HT-29 (cell line): ENCODE results near the gene SLC9A4. TPM values are rescaled to one million over a fixed set of nuclear protein-coding genes. Genes with fewer than 3 reads are reported as not detected.

Experiments
- DNase-seq: peaks from one replicate; pipeline ENCODE4 v3.0.0-alpha.2; 2015; ENCODE audit warnings: low spot score
- total RNA-seq: library from RNA; depleted of rRNA; stranded (reverse); fragments of >200 nt; shearing (Covaris generic); gene quantifications from 2 replicates; pipeline ENCODE4 v1.2.3, GENCODE V29; 2014

Gene SLC9A4
- total RNA-seq, 1 experiment from 2014 or later, result not detected

DNA sequence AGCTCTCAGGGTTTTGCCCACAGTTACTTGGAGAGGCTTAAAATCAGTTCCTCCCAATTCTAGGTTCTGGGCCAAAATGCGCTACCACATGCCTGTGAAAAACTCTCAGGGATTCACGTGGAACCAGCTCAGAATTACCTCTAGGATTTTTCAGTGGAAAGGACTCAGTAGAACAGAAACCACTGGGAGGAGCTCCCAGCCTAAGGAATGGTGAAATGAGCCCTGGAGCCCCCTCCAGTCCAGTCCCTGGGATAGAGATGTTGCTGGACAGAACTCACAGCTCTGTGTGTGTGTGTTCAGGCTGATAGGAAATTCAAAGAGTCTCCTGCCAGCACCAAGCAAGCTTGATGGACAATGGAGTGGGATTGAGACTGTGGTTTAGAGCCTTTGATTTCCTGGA is 21.1 kb upstream of the SLC9A4 start:
- DNase-seq, result no peak

DNA sequence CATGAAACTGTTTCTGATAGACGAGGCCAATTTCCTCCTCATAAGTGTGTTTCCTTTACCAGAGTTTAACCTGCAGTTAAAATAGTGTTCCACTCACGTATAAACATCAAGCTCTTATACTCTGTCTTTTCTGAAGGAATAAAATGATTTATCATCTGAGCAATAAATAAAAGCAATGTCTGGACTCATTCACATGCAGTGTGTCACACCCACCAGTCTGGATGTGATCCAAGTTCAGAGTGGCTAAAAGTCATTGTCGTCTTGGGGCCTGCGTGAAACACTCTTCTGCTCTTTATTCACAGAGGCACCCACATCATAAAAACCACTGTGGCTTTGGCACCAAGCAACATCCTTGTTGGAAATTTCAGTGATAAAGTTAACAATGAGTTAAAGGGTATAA is 19.5 kb upstream of the SLC9A4 start:
- DNase-seq, result no peak

DNA sequence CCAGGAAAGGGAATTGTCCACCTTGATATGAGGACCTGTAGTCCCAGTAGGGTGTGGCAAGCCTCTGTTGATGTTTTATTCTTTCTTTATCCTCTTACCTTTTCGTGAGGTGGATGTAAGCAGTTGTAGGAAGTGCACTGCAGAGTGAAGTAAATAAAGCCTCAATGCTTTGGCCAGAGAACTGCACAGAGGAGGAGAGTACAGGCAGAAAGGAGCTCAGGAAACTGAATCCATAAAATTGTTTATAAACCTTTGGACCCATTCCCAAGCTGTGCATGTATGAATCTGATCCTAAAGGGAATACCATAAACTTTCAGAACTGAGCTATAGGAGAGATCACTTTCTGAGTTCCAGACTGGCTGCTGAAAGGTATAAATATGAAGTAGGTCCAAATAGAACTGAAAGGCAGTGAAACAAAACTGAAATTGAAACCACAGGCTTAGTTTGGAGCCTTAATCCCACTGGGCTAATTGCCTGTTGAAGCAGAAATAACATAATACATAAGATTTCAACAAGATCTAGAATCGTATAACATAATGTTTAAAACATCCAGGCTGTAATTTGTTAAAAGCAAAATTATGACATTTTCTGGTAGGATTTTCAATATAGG is 17.9 kb upstream of the SLC9A4 start:
- no peak for DNase-seq

DNA sequence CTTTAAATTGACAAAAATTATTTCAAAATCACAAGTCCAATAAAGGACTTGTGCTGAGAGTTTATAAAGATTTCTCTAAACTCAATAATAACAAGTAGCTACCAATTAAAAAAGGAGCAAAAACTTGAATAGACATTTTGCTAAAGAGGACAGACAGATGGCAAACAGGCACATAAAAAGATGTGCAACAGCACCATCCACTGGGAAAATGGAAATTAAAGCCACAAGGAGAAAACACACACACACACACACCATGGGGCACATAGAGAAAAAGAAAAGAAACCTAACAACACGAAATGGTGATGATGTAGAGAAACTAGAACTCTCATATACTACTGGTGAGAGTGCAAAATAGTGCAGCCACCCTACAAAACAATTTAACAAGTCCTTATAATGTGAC is 12.6 kb upstream of the SLC9A4 start:
- DNase-seq, result no peak

DNA sequence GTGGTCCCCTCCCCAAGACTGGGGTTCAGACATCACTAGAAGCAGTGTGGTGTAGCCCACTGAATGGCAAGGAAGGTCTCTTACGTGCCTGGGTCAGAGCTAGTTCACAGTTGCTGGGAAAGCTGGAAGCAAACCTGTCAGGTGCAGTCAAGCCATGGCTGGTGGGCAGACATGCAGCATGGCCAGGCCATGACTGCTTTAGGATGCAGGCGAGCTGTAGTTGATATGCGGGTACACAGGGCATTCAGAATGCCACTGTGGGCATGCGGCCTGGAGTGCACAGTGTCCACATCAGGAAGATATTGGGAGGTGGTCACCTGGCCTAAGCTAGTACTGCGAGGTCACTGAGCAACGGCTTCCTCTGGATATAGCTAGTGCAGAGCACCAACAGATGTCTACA is 11.8 kb upstream of the SLC9A4 start:
- no peak for DNase-seq

DNA sequence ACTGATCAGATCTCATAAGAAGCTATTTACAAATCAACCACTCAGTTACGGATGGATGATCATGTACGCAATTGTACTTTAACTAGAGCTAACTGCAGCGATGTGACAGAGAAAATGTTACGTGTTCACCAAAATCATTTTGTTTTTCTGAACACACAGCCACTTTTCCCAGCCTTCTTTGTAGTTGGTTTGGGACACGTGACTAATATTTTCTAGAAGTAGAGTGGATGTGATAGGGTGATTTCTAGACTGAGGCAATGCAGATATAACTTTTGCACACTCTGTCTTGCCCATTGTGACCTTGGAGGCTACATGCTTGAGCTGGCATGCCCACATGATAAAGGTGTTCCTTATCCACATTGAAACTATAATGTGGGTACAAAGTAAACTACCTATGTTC is 9.9 kb upstream of the SLC9A4 start:
- no peak for DNase-seq

DNA sequence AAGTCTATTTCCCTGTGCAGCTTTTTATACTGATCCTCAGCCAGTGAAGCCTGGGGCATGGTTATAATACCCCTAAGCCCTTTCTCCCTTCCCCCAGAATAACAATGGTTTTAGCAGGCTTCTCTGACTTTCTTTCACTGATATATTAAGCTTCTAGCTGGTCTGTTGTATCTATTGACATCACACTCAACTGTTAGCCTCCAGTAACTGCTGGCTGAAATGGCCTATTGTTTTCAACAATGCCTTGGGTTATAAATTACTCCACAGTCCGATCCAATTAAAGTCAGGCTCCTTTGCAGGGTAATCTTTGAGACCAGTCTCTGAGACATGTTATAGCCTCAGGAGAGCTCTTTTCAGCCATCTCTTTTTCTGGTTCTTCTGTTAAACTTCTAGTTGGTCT is 2.9 kb upstream of the SLC9A4 start:
- DNase-seq, result no peak

DNA sequence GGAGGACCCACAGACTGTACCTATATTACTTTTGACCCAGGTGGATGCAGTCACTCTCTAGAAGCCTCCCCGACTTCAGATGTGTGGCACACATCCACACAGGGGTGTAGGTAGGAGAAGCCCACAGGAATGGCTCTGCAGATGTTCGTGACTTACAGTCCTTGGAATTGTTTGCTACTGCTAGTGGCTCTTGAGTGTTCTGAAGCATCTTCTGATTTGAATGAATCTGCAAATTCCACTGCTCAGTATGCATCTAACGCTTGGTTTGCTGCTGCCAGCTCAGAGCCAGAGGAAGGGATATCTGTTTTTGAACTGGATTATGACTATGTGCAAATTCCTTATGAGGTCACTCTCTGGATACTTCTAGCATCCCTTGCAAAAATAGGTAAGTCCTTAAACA is 605 bp downstream of the SLC9A4 start:
- no peak for DNase-seq

DNA sequence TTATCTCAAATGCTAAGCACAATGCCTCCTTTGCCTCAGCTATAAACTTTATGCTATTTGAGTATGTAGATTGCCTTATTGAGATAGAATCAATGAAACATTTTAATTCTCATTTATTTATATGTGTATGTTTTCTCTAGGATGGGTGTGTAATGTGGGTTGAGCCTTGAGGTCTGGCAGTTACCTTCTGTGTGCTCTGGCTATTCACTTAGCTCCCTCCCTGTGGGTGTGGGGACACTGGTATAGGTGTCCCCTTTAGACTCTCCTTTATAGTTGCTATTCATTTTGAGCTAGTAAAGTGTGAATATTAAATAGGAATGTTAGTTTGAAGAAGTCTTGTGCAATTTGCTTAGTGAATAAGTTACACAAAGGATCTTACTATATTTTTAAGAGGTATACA is 1.8 kb downstream of the SLC9A4 start:
- no peak for DNase-seq

DNA sequence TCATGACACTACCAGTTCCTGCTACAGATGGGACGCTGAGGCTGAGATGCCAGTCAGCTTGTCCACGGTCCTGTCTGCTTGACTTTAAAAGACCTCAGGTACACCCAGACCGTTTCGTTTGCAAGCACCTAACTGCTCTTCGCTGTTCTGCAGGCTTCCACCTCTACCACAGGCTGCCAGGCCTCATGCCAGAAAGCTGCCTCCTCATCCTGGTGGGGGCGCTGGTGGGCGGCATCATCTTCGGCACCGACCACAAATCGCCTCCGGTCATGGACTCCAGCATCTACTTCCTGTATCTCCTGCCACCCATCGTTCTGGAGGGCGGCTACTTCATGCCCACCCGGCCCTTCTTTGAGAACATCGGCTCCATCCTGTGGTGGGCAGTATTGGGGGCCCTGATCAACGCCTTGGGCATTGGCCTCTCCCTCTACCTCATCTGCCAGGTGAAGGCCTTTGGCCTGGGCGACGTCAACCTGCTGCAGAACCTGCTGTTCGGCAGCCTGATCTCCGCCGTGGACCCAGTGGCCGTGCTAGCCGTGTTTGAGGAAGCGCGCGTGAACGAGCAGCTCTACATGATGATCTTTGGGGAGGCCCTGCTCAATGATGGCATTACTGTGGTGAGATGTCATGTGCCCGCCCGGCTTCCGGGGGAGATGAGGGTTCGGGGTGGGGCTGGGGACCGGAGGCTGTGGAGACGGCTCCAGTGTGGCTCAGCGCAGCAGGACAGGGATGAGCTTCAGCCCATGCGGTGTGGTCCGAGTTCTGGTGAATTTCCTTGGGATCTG is 5.9 kb downstream of the SLC9A4 start:
- no peak for DNase-seq

DNA sequence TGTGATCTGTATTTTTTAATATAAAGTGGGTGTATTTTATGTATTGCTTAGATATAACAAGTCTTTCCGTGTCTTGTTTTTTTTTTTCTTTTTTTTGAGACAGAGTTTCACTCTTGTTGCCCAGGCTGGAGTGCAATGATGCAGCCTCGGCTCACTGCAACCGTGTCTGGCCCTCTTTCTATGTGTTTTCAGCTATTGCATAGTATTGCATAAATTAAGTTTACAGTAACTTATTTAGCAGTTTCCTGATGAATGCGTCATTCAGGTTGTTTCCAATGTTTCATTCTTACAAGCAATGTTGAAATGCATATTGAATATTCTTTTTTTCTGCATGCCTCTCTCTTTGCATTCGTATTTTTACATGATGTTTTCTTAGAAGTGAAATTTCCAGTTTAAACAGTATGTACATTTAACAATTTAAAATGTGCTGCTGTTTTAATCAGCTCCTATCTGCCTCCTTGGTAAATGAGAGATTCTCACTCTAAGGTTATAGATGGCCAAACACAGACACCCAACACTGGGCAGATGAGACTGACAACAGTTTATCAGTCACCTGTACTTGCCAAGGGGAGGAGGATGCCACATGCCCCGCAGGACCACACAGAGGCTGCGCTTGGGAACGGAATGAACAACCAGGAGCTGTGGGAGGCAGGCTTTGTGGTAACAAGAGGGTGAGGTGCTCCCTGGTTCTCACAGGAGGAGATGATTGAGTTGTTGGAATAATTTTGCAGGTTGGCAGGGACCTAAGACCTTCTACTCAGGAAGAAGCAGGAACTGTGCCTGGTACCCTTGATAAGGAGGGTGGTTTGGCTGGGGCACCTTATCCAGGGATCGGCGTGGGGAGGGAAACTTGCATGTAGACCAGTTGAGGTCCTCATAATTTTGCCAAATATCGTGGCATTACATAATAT is 7.5 kb downstream of the SLC9A4 start:
- no peak for DNase-seq

DNA sequence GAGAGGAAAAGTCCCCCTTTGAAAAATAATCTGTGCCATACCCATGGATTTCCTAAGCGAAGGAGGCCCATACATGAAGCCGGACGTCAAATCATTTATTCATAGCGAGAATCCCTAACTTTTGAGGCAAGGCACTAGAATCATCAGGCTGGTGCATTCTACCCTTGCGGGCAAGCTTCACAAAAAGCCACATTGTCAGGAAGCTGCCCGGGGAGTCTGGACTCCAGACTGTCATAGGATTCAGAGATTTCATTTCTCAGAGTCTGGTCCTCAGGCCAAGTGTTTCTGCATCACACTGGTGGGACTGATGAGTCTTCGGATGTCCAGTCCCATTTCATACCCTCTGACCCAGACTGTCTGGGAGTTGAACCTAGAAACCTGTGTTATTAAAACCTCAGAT is 8.9 kb downstream of the SLC9A4 start:
- no peak for DNase-seq

DNA sequence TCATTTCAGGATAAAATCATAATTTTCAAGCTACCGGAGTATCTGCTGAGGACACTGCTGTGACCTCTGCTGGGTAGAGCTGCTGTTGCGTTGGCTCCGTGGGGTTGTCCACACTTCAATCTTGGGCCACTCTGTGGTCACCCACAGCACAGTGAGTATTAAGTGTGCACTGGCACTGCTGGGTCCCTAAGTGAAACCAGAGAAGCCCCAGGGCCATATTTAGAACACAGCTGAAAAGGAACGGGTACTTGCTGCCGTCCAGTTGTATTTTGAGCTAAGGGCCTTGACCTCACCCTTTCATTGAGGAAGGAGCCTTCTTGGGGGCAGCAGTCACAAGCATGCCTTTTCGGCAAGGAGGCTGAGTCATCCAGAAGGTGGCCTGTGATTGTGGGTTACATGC is 10.1 kb downstream of the SLC9A4 start:
- no peak for DNase-seq

DNA sequence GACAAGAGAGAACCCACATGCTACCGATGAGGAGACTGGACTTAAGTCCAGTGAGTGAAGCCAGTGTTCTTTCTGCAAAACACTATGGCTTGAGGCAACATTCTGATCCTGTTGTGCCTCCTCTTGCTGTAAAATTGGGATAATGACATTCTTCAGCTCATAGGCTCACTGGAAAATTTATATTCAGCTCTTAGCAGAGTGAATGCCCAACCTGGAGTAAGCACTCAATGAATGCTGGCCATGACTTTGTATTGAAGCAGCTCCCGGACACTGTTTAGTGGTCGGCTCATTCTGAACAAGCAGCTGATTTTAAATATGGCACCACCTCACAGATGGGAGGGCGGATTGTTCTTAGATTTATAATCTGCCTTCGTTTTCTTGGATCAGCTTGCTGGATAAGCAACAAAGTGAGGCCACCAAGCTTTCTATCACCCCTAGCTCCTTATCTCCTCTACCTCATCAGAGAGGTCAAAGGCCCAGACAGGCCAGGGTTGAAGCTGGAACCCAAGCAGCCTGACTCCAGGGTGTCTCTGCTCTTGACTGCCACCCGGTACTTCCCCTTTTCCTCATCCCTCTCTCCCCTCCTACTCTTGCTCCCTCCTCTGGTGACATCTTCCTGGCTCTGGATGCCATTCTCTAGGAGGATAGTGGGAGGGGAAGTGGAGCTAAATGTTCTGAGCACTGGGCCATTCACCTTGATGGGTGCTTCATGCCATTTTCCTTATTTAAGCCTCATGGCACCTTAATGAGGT is 11.5 kb downstream of the SLC9A4 start:
- DNase-seq, result no peak

DNA sequence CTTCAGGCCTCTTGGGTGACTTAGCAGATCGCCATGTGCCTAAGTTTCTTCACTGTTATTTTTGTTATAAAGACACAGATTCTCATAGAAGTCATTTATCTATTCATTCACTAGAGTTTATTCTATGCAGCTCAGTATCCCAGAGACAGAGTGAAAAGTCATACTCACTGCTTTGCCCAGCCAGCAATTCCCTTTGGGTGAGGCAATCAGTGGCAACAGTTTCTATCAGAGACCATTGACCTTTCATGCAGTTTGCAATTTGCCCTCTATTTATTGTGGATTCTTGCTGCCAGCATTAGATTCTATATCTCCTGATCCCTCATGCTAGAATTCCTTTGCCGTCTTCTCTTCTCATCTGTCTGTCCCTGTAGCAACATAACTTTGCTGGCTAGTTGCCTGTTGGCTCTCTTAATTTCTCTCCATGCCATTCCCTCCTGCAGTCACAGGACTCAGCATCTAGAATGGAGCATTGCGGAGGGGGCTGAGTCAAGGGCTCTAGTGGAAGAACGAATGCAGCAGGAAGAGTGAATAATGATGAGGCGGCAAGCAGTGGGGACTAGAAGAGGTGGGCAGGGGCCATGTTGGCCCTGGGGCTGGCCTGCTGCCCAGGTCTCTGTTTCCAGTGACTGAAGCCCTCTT is 12.2 kb downstream of the SLC9A4 start:
- no peak for DNase-seq

DNA sequence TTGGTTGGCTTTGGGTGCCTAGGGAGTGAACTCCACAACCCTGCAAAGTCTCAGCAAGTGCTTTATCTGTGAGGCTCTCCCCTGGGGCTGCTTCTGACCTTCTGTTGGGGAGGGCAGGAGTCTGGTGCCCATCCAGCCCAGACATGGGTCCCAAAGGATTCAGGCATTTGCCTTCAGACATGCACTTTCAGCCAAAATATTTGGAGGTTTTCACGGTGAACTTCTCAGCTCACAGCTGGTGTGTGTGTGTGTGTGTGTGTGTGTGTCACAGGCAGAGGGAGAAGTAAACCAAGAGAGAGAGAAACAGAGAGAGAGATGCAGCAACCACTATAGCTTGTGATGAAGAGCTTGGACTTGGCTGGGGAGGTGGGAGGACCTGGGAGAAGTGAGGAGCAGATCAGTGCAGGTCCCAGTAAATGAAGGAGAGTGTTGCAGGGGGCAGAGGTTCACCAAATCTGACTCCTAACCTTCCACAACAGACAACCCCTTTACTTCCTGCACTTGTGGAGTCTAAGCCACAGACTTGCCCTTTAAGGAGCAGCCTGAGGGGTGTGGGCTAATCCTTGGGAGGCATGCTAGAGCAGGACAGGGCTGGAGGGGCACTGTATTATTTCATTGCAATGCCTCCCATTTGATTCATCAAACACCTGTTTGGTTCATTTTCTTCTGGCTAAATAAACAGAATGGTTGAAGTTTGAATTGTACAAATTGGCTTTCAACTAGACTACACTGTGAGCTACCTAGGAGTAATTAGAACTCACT is 14.1 kb downstream of the SLC9A4 start:
- DNase-seq, result no peak

DNA sequence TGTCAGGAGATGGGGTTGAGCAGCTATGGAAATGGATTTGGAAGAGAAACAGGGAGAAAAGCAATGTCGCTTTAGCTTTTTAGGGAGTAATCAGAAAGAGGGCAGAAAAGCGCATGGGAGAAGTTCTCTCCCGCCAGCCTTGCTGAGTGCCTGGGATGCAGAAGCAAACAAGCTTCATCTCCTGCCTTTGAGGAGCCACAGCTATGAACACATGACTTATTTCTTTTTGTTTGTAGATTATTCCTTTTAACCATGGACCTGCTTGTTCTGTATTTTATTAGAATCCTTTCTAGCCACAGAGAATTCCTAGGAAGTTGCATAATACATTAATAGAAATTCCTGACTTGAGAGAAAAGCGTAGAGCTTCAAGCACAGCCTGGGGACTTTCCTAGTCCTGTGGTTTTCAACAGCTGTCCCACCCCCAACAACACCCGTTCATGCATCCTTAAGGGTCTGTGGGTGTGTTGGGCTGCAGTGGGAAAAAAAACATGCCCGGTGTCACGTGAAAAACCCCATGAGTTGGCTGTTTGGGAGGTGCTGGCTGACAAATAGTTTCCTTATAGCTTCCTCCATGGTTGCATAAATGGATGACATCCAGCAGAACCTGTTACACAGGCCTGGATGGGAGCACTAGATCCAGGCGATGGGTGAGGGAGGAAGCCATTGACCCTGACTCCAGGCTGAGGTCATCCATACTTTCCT is 14.9 kb downstream of the SLC9A4 start:
- peak; percentile 87 for DNase-seq

DNA sequence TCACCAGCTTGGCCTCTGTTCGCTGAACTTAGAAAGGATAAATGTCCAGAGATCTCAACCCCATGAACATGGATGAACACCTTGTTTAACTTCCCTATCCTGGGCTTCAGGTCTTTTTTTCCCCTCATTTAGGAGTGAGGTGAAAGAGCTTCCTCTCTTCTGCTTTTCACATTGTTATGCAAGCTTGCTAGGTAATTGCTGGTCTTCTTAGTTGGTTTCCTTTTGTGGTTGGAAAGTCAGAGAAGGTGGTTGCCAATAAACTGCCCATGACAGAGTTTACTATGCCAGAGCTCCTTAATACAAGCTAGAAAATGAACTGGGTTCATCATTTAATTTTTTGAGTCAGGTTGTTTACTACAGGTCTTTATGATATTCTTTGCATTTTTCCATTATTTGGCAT is 16.6 kb downstream of the SLC9A4 start:
- DNase-seq, result no peak

DNA sequence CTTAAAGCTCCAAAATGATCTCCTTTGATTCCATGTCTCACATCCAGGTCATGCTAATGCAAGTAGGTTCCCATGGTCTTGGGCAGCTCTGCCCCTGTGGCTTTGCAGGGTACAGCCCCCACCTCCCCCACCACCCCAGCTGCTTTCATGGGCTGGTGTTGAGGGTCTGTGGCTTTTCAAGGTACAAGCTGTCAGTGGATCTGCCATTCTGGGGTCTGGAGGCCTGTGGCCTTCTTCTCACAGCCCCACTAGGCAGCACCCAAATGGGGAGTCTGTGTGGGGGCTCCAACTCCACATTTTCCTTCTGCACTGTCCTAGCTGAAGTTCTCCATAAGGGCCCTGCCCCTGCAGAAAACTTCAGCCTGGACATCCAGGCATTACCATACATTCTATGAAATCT is 19.0 kb downstream of the SLC9A4 start:
- no peak for DNase-seq

DNA sequence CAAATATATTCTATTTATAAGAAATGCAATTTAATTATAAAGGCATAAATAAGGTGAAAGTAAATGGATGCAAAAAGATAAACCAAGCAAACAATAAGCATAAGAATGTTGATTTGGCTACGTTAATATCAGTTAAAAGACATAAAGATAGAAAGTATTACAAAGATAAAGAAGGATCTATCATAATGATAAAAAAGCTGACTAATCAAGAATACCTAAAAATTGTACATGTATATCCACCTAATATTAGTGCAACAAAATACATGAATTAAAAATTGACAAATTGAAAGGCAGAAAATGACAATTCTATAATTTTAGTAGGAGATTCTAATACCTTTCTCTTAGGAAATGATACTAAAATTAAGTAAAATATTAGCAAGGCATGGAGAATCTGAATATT is 21.5 kb downstream of the SLC9A4 start:
- DNase-seq, result no peak
